ENCODE results near the gene UPK1B.

GRCh38 chr3:119125742-119126504 is 47.5 kb upstream of the UPK1B start:
- TF ChIP-seq CTCF (IDR thresholded peaks at IDR 0.05; ENCODE audit: low read length): no peak
- TF ChIP-seq EZH2phosphoT487 (IDR thresholded peaks at IDR 0.05; ENCODE audit: low read length): no peak

Measured in MM.1S (cell line).